SK-N-SH (cell line): ENCODE measurements around the gene IFT27. TPM values are rescaled to one million over a fixed set of nuclear protein-coding genes. Genes with fewer than 3 reads are reported as not detected.

ENCODE experiments used
- CTCF ChIA-PET: fragments of 300-600, 350-600 bp; formaldehyde crosslinking; extraction: SDS; loops from one replicate; lab custom pipeline; 2021; lab: Yijun Ruan, JAX
- POLR2A ChIA-PET: fragments of 350-600 bp; sonication (Branson Sonifier 250); formaldehyde crosslinking; extraction: SDS; loops from one replicate; lab custom pipeline; 2020; ENCODE audit warnings: antibody characterized with exemption, inconsistent platforms; lab: Yijun Ruan, JAX
- DNase-seq: peaks from one replicate; pipeline ENCODE4 v3.0.0; 2012
- H2AFZ ChIP-seq: fragments of 200-600 bp; sonication (generic); 2 replicates; pipeline ENCODE4 v1.8.1; 2016; ENCODE audit warnings: antibody characterized with exemption, mild to moderate bottlenecking, low read depth
- H3F3A ChIP-seq: fragments of 200-600 bp; sonication (generic); replicated peaks from 2 replicates; pipeline ENCODE3; 2016; ENCODE audit warnings: antibody characterized with exemption, mild to moderate bottlenecking; ENCODE audit not compliant: insufficient read depth
- H3K27ac ChIP-seq, 2 experiments: fragments of 200-500 bp in 1 of 2; fragments of 200-600 bp in 1 of 2; sonication (Bioruptor generic) in 1 of 2; sonication (generic), shearing (Covaris generic) in 1 of 2; 2 replicates each; pipeline versions ENCODE4 v1.5.1 to v1.6.1; 2014 to 2016; ENCODE audit warnings: low read depth in 2 of 2, inconsistent platforms in 1 of 2, low read length in 1 of 2, mild to moderate bottlenecking in 1 of 2, mixed read lengths in 1 of 2
- H3K27me3 ChIP-seq: fragments of 200-600 bp; sonication (generic), shearing (Covaris generic); 2 replicates; pipeline ENCODE4 v1.6.1; 2016; ENCODE audit warnings: mixed run types; ENCODE audit not compliant: insufficient read depth
- H3K36me3 ChIP-seq, 2 experiments: fragments of 200-500 bp in 1 of 2; fragments of 200-600 bp in 1 of 2; sonication (Bioruptor generic) in 1 of 2; sonication (generic) in 1 of 2; replicated peaks in 1 of 2; 2 replicates each; pipeline versions ENCODE3 to v1.5.1; 2014 to 2016; ENCODE audit warnings: low read length in 1 of 2, mild to moderate bottlenecking in 1 of 2; ENCODE audit not compliant: insufficient read depth in 2 of 2, control insufficient read depth in 1 of 2
- H3K4me1 ChIP-seq, 2 experiments: fragments of 200-500 bp in 1 of 2; fragments of 200-600 bp in 1 of 2; sonication (Bioruptor generic) in 1 of 2; sonication (generic), shearing (Covaris generic) in 1 of 2; 2 replicates each; pipeline versions ENCODE4 v1.5.1 to v1.6.1; 2014 to 2016; ENCODE audit warnings: low read depth in 1 of 2, low read length in 1 of 2, mixed run types in 1 of 2; ENCODE audit not compliant: insufficient read depth in 2 of 2, control insufficient read depth in 1 of 2
- H3K4me2 ChIP-seq: fragments of 200-600 bp; sonication (generic), shearing (Covaris generic); 2 replicates; pipeline ENCODE4 v1.6.1; 2017; ENCODE audit warnings: mixed run types
- H3K4me3 ChIP-seq, 2 experiments: fragments of 200-500 bp in 1 of 2; fragments of 200-600 bp in 1 of 2; sonication (Bioruptor generic) in 1 of 2; sonication (generic), shearing (Covaris generic) in 1 of 2; 2 replicates each; pipeline versions ENCODE4 v1.5.1 to v1.8.1; 2014 to 2016; ENCODE audit warnings: low read depth in 2 of 2, inconsistent platforms in 1 of 2, low read length in 1 of 2, mild to moderate bottlenecking in 1 of 2, mixed read lengths in 1 of 2, moderate library complexity in 1 of 2
- H3K79me2 ChIP-seq: fragments of 200-600 bp; sonication (generic); 2 replicates; pipeline ENCODE4 v1.8.1; 2017; ENCODE audit warnings: mild to moderate bottlenecking; ENCODE audit not compliant: insufficient read depth
- H3K9ac ChIP-seq: fragments of 200-600 bp; sonication (generic); 2 replicates; pipeline ENCODE4 v1.6.1; 2017; ENCODE audit warnings: mixed run types
- H3K9me2 ChIP-seq: fragments of 200-600 bp; sonication (generic); 2 replicates; pipeline ENCODE4 v1.6.1; 2017; ENCODE audit warnings: mixed run types
- H3K9me3 ChIP-seq: fragments of 200-600 bp; sonication (generic); 2 replicates; pipeline ENCODE4 v1.6.1; 2017; ENCODE audit warnings: mixed run types, mild to moderate bottlenecking, moderate library complexity
- H4K20me1 ChIP-seq: fragments of 200-600 bp; sonication (generic); 2 replicates; pipeline ENCODE4 v1.6.1; 2017; ENCODE audit warnings: mild to moderate bottlenecking, mixed run types; ENCODE audit not compliant: insufficient read depth
- CHD2 ChIP-seq: fragments of 150-350 bp; IDR thresholded peaks from 2 replicates; pipeline ENCODE4 v1.6.1; 2018; ENCODE audit warnings: low read length; ENCODE audit not compliant: partially characterized antibody
- ELF1 ChIP-seq: IDR thresholded peaks from 2 replicates; pipeline ENCODE4 v1.4.0; 2012
- EP300 ChIP-seq, 2 experiments: IDR thresholded peaks; 2 replicates each; pipeline versions ENCODE4 v1.4.0 to v1.6.1; 2012; ENCODE audit warnings: borderline replicate concordance in 1 of 2, low read depth in 1 of 2, low read length in 1 of 2
- EZH2phosphoT487 ChIP-seq: fragments of 200-600 bp; sonication (generic); IDR thresholded peaks from 2 replicates; pipeline ENCODE4 v1.6.1; 2017; ENCODE audit warnings: low read depth, mixed run types, mild to moderate bottlenecking, antibody characterized with exemption, moderate library complexity, borderline replicate concordance
- FOSL2 ChIP-seq: IDR thresholded peaks from 2 replicates; pipeline ENCODE4 v1.4.0; 2012; ENCODE audit warnings: low read depth, mild to moderate bottlenecking, moderate library complexity, borderline replicate concordance
- FOXJ3 ChIP-seq: sonication (generic); formaldehyde crosslinking; IDR thresholded peaks from 2 replicates; pipeline ENCODE4 v1.5.1; 2020; ENCODE audit warnings: mild to moderate bottlenecking, missing genetic modification reagents
- FOXM1 ChIP-seq: IDR thresholded peaks from 2 replicates; pipeline ENCODE4 v1.4.0; 2012; ENCODE audit warnings: low read depth, mild to moderate bottlenecking
- GATA2 ChIP-seq: sonication (generic); formaldehyde crosslinking; IDR thresholded peaks from 2 replicates; pipeline ENCODE4 v1.5.0; 2020; ENCODE audit warnings: mild to moderate bottlenecking, missing genetic modification reagents
- JUND ChIP-seq: IDR thresholded peaks from 2 replicates; pipeline ENCODE4 v1.4.0; 2012
- MEF2A ChIP-seq: IDR thresholded peaks from 2 replicates; pipeline ENCODE4 v1.4.0; 2012; ENCODE audit warnings: low read depth, borderline replicate concordance
- MXI1 ChIP-seq: IDR thresholded peaks from 2 replicates; pipeline ENCODE4 v1.6.1; 2012; ENCODE audit warnings: mild to moderate bottlenecking, low read depth, low read length, improper control_type of control experiment
- POLR2AphosphoS5 ChIP-seq: IDR thresholded peaks from 2 replicates; pipeline ENCODE4 v1.6.1; 2012; ENCODE audit warnings: low read depth, low read length
- RCOR1 ChIP-seq: fragments of 150-350 bp; IDR thresholded peaks from 2 replicates; pipeline ENCODE4 v1.6.1; 2017; ENCODE audit warnings: antibody characterized with exemption, low read length
- REST ChIP-seq: IDR thresholded peaks from 2 replicates; pipeline ENCODE4 v1.6.1; 2012; ENCODE audit warnings: mild to moderate bottlenecking, low read depth, low read length, moderate library complexity
- TAF1 ChIP-seq: IDR thresholded peaks from 2 replicates; pipeline ENCODE4 v1.6.1; 2012; ENCODE audit warnings: low read depth, mild to moderate bottlenecking, low read length, moderate library complexity, borderline replicate concordance
- TCF12 ChIP-seq: IDR thresholded peaks from 2 replicates; pipeline ENCODE4 v1.4.0; 2012
- USF1 ChIP-seq: IDR thresholded peaks from 2 replicates; pipeline ENCODE4 v1.4.0; 2012; ENCODE audit warnings: low read depth, borderline replicate concordance
- YY1 ChIP-seq: IDR thresholded peaks from 2 replicates; pipeline ENCODE4 v1.4.0; 2012; ENCODE audit warnings: low read depth, mild to moderate bottlenecking
- WGBS: methylation state at CpG from one replicate; pipeline ENCODE4 v1.1.6; 2017; ENCODE audit warnings: low lambda C conversion rate; 5-methylcytosine and 5-hydroxymethylcytosine counted together
- polyA plus RNA-seq, 3 experiments: library from polyadenylated mRNA; depleted of rRNA; stranded (reverse); fragments of >200 nt; gene quantifications; 2 replicates each; pipeline ENCODE4 v1.2.3, GENCODE V29; 2012
- TF ChIP-seq, protein P1 (sequence below): fragments of 150-350 bp; IDR thresholded peaks from 2 replicates; pipeline ENCODE4 v1.6.1; 2017; ENCODE audit warnings: antibody characterized with exemption, low read length, low read depth, borderline replicate concordance

IFT27 gene
- polyA plus RNA-seq, 1 of the 3 experiments (the other 2 are of a cell fraction) = 29.4 TPM

GRCh38 chr22:36772451-36772850 is 3.5 kb downstream of the IFT27 start:
- no peaks in the 10 kb centered on the region for H3F3A ChIP-seq
- H3K79me2 ChIP-seq = no peaks in the 10 kb centered on the region
- H2AFZ ChIP-seq = no peak overlapping the region
- POLR2A ChIA-PET = no interaction called here
- no peak overlapping the region for H3K4me3 ChIP-seq
- H3K4me2 ChIP-seq = no peak overlapping the region
- no peak overlapping the region for H3K27ac ChIP-seq
- DNase-seq = no peak
- no peaks in the 10 kb centered on the region for H4K20me1 ChIP-seq
- H3K9ac ChIP-seq = no peak overlapping the region
- peaks cover 0 to 10% of the 10 kb centered on the region in 2 experiments; a peak in 3 of 4 replicates for H3K4me1 ChIP-seq
- WGBS = 93% methylated on average over 8 of the region's 8 CpGs
- peaks cover 0 to 13% of the 10 kb centered on the region in 2 experiments for H3K36me3 ChIP-seq
- H3K27me3 ChIP-seq = no peaks in the 10 kb centered on the region
- CTCF ChIA-PET = interaction anchor here (2.2 to 2.4 kb wide), 2 partner anchors 16 to 203 kb away, joined by 6 to 12 read pairs; no protein-coding TSS in a partner anchor
- no peaks in the 10 kb centered on the region for H3K9me3 ChIP-seq
- no peaks in the 10 kb centered on the region for H3K9me2 ChIP-seq
- TF ChIP-seq, protein P1, sequence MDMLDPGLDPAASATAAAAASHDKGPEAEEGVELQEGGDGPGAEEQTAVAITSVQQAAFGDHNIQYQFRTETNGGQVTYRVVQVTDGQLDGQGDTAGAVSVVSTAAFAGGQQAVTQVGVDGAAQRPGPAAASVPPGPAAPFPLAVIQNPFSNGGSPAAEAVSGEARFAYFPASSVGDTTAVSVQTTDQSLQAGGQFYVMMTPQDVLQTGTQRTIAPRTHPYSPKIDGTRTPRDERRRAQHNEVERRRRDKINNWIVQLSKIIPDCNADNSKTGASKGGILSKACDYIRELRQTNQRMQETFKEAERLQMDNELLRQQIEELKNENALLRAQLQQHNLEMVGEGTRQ = no peak
- TF ChIP-seq JUND (no peak), TCF12 (no peak), CHD2 (no peak), USF1 (no peak), EZH2phosphoT487 (no peak), ELF1 (no peak), MEF2A (no peak), TAF1 (no peak), YY1 (no peak), FOSL2 (no peak), GATA2 (CRISPR knock-in tag) (no peak)

DNA sequence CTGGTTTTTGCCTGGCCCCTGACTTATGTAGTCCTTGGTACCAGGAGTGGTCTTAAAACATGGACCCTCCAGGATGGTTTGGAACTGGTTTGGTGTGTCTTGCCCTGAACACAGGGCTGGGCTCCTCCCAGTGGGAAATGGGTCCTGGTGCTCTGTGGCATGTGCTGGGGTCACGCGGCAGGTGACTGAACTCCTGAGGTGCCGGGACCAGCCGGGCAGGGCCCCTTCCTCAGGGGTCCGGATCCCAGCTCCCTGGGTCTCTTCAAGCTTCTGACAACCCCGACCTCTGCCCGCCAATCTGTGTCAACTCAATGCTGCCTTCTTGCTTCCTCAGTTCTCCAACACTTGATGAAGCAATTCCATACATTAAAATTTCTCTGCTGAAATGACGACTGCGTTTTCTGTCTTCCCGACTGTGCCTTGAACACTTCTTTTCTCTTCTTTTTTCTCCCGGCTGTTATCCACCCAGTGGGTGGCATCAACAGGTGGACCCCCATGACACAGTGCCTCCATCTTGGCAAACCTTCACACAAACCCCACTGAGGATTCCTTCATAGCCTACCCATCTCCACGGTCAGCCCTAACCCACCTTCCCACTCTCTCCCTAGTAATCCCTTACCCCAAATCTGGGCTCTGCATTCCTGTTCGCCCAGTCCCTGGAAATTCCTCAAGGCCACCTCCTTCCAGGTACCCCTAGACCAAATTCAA is 4.4 kb downstream of the IFT27 start:
- no peak for DNase-seq
- Histone ChIP-seq H3K27me3 (no peaks in the 10 kb centered on the region), H3K4me1 (peaks cover 0 to 6% of the 10 kb centered on the region in 2 experiments; a peak in 3 of 4 replicates), H3K4me2 (no peak overlapping the region), H3F3A (no peaks in the 10 kb centered on the region), H3K36me3 (peaks cover 0 to 21% of the 10 kb centered on the region in 2 experiments), H3K9me3 (no peaks in the 10 kb centered on the region), H4K20me1 (no peaks in the 10 kb centered on the region), H3K79me2 (no peaks in the 10 kb centered on the region), H3K9ac (no peak overlapping the region), H3K9me2 (no peaks in the 10 kb centered on the region), H2AFZ (no peak overlapping the region), H3K4me3 (no peak overlapping the region), H3K27ac (no peak overlapping the region)
- no peak for TF ChIP-seq EZH2phosphoT487
- TF ChIP-seq POLR2AphosphoS5 = no peak
- TF ChIP-seq YY1 = no peak
- TF ChIP-seq ELF1 = no peak
- no peak for TF ChIP-seq REST
- no peak for TF ChIP-seq EP300 (IDR thresholded peaks at IDR 0.05; ENCODE audit: borderline replicate concordance in 1 of 2, low read depth in 1 of 2, low read length in 1 of 2)
- no peak for TF ChIP-seq RCOR1
- TF ChIP-seq FOXJ3 (CRISPR knock-in tag) = no peak
- TF ChIP-seq FOXM1 = no peak
- TF ChIP-seq MXI1 = no peak
- CTCF ChIA-PET = interaction anchor here (1.3 to 2.2 kb wide), 3 partner anchors 15 to 225 kb away, joined by 3 to 6 read pairs (median 4); no protein-coding TSS in a partner anchor
- 95% methylated on average over 12 of the region's 13 CpGs for WGBS
- POLR2A ChIA-PET = no interaction called here
